ENCODE measurements around the gene GTPBP10.
"Not testable (repeated sequence)": the region's sequence is repeated elsewhere in the genome, so short reads cannot be mapped to it uniquely, and the experiment has no call there.

Gene GTPBP10, protein sequence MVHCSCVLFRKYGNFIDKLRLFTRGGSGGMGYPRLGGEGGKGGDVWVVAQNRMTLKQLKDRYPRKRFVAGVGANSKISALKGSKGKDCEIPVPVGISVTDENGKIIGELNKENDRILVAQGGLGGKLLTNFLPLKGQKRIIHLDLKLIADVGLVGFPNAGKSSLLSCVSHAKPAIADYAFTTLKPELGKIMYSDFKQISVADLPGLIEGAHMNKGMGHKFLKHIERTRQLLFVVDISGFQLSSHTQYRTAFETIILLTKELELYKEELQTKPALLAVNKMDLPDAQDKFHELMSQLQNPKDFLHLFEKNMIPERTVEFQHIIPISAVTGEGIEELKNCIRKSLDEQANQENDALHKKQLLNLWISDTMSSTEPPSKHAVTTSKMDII

DNA sequence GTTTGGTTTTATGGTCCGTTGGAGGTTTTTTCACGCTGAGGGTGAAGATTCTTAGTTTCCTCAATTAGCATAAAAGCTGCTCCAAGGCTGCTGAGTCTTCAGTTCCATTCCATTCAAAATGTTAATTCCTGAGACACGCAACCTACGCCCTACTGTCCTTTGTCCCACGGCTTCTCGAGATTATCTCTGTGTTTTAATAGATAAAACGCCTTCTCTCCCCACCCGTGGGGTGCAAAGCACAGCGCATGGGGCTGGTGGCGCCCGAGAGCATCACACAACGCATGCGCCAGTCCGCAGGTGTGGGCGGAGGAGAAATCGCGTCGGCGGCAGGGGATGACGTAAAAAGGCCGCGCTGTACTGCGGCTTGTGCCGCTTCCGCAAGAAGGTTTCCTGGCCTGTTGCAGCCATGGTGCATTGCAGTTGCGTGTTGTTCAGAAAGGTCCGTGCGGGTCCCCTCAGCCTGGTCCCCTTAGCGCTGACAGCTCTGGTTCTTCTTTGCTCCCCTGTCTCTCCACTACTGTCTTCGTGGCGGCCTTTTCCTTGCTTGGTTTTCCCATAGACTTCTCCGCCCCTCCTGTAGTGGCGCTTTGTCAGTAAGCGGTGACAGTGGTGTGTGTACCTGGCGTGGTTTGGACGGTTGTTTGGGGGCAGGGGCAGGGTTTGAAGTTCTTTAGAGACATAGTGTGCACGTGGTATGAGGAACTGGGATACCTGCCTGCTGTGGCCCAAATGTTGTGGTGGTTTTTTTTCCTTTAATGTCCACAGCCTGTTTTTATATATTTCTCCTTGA lies at the start of gene GTPBP10:
Gene GTPBP10 (plus strand): TSS at position 381 of the 790 bp plus-strand sequence. CDS start 26 bp downstream, at position 407.
- DNase-seq, result peak; percentile 95 to 96

DNA sequence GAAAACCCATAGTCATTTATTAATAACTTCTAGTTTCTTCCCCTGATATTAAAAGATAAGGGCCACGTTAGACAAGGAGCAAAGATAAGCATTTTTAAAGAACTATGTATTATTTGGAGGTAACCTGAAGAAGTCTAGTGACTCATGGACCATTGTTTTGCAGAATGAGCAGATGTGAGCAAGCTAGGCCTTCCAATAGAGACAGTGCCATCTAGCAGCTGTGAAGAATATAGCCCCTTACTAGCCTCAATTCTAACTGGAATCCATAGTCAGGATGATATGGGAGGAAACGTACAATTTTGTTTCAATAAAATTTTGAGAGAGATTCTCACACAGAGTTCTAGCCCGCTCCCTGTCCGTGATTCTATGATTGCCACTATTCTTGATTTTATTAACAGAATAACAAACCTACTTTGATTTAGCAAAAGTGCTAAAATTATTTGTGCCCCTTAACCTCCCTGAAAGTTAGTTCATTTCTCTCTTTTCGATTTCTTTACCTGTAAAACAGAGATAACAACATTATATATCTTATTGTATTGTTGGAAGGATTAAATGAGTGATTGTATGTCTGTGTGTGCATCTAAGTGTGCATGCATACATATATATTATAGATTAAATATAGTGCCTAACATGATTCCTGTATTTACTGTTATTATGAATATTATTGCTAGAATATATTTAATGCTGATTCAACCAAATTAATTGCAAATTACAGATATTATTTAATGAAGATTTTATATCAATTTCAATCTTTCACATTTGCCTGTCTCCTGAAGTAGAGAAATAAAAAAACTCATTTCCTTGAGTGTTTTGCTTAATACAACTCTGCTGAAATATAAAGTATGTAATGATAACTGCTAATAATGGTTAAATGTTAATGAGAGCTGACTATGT lies 48.1 kb upstream of the GTPBP10 start:
- DNase-seq, result peak in 1 of 2 donors; percentile 7

DNA sequence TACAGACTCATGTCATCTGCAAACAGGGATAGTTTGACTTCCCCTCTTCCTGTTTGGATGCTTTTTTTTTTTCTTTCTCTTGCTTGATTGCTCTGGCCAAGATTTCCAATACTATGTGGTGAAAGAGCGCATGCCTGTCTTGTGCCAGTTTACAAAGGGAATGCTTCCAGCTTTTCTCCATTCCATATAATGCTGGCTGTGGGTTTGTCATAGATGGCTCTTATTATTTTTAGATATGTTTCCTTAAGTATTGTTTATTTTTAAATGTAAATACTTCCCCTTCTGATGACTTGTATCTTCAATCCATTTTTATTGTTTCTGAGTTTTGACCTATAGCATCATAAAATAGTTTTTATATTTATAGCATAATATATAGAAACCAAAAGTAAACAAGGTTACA lies 43.3 kb upstream of the GTPBP10 start:
- DNase-seq, result no peak

DNA sequence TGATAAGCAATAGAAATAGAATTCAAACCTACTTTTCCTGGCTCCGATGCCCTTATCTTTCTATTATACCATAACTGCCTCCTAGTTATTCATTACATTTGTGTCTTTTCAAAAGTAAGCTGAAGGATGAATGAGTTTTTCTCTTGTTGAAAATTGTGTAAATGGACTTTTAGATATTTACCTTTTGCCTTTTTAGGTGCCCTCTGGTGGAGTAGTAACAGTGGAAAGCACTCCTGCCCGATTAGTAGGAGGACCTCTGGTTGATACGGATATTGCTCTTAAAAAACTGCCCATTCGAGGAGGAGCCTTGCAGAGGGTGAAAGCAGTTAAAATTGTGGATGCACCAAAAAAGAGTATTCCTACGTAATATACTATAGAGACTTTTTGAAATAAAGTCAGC lies 36.6 kb upstream of the GTPBP10 start:
- no peak for DNase-seq

DNA sequence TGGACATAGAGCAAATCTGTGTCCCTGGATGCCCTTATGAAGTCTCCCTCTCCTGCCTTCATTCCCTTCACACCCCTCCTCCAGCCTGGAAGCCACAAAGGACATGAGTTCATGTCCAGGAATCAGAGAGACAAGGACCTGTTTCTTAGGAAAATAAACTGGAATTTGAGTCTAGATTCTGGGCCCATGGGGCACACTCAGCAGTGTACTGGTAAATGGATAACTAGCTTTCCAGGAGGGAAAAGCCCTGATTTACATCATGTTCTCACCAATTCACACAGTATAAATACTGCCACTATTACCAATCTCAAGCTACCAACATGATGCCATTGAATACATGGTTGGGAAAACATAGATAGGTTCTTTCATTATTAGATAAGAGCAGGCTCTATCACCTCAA lies 35.3 kb upstream of the GTPBP10 start:
- no peak for DNase-seq

DNA sequence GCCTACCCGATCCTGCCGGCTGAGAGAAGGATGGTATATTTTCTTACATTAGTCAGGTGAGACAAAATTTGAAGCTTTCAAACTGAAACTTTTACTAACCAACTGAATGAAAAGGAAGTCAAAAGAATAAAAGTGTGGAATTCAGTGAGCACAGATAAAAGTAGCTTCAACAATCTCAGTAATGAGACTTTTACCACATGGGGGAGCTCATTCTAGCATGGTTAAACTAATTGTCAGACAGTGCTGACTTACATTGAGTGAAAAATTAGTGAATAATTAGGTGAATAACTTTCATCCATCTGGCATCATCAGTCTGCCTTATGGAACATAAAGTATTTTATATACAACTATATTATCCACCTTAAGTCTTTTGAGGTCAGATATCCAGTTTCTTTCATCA lies 33.8 kb upstream of the GTPBP10 start:
- DNase-seq, result peak in 1 of 2 donors; percentile 14

DNA sequence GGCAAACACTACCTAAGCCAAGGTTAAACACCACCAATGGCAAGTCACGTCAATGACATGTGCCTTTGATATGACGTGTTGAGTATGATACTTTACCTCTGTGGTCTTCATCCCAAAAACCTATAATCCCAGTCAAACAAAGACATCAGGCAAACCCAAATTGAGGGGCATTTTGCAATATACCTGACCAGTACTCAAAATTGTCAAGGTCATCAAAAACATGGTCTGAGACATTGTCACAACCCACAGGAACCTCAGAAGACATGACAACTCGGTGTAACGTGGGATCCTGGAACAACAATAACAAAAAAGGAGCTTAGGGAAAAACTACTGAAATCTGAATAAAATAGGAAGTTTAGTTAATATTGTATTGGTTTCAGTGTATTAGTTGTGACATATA lies 32.6 kb upstream of the GTPBP10 start:
- no peak for DNase-seq

DNA sequence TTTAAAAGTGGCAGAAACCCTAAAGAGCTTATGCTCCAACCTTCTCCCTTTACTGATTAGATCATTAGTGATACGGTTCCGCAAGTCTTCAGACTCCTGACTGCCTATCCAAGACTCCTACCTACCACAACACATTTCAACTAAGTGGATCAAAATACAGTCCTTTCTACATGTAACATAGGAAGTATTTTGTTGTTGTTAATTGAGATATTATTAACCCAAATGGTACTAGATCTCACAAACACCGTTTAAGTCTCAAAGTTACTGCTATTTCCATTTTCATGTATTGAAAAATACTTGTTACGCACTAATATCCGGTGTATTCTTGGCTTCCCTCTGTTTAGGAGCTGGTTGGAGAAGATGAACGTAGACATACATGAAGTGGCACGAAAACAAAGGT lies 26.5 kb upstream of the GTPBP10 start:
- DNase-seq, result no peak

DNA sequence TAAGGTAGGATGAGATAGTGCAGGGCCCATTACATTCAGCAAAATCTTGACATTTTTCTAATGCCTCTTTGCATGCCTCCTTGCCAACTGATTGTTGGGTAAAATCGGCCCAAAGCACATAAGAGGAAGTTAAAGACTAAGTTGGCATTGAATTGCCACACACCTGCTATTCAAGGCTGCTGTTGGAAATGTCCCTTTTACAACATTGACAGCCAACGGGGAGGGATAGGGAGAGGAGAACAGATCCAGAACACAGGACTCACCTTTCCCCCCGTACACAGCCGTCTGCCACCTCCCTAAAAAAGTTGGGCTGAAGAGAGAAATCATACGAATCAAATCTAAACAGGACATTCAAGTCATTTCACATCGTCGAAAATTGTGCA lies 26.1 kb upstream of the GTPBP10 start:
- no peak for DNase-seq

DNA sequence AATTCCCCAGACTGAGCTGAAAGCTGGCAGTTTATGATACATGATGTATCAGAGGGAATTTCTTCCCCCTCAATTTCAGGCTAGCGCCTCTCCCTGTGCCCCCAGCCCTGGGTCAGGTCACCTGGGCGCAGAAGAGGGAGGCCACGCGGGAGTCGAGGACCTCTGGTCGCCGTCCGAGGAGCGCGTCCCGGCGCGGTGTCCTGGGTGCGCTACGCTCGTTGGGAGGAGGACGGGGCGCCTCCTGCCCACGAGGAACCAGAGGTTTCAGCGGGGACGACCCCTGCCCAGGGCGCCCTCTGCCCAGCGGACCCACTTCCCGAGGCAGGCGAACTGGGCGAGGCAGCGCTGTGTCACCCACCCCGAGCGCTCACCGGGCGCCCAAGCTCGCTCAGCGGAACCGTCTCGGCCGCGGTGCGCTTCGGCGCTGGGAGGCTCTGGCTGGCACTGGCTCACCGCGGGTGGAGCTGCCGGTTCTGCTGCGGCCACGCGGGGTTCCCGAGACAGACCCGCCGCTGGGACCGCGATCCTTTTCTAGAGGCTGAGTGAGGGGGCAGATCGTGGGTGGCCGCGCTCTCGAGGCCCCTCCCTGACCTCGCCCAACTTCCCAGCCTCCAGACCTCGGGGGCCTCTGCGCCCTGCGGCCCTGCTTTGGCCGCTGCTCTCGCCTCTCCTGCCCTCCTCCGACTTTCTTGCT lies 25.6 kb upstream of the GTPBP10 start, which contains the start of gene FAM237B:
Gene FAM237B (minus strand): TSS at position 504 of the 694 bp plus-strand sequence. CDS start 1,556 bp downstream, outside the sequence.
- DNase-seq, result no peak

DNA sequence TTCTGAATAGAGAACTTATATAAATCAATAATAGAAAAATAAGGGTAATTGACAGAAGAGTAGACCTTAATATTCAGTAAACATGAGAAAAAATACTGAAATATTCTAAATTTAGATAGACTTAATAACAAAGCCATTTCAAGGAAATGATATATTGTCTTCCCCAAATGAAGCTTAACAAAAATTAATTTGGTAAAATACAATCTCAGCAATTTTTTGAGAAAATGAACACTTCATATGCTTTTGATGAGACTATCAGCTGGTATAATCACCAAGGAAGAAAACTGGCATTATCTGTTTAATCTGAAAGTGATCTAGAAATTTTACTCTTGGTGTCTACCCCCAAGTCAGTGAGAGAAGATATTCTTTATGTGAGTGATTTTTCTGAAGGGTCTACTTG lies 23.7 kb upstream of the GTPBP10 start:
- DNase-seq, result no peak

DNA sequence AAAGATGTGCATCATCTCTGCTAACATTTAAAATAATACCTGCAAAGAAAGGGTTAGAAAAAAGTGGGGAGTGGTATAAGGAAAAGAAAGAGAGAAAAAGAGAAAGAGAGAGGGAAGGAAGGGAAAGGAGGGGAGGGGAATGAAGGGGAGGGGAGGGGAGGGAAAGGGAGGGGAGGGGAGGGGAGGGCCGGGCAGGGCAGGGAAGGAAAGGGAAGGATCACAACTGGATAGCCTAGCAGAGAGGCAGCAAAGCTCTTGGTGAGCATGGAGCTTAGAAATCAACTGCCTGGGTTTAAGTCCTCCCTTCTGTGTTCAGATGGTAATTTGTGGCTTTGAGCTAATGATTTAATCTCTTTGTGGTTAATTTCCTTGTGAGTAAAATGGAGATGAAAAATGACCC lies 20.0 kb upstream of the GTPBP10 start:
- no peak for DNase-seq

DNA sequence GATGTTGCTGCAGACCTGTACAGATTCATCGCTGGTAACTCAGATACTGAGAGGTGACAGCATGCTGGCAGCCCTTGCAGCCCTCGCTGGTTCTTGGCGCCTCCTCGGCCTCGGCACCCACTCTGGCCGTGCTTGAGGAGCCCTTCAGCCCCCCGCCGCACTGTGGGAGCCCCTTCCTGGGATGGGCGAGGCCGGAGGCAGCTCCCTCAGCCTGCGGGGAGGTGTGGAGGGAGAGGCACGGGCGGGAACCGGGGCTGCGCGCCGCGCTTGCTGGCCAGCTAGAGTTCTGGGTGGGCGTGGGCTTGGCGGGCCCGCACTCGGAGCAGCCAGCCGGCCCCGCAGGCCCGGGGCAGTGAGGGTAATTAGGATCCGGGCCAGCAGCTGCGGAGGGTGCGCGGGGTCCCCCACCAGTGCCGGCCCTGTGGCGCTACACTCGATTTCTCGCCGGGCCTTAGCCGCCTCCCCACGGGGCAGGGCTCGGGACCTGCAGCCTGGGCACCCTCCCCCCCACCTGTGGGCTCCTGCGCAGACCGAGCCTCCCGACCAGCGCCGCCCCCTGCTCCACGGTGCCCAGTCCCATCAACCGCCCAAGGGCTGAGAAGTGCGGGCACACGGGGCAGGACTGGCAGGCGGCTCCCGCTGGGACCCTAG lies 12.2 kb upstream of the GTPBP10 start:
- DNase-seq, result no peak

DNA sequence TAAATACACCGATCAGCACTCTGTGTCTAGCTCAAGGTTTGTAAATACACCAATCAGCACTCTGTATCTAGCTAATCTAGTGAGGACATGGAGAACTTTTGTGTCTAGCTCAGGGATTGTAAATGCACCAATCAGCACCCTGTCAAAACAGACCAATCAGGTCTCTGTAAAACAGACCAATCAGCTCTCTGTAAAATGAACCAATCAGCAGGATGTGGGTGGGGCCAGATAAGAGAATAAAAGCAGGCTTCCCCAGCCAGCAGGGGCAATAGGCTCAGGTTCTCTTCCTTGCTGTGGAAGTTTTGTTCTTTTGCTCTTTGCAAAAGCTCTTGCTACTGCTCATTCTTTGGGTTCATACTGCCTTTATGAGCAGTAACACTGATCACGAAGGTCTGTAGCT lies 11.6 kb upstream of the GTPBP10 start:
- not testable (repeated sequence) for DNase-seq

DNA sequence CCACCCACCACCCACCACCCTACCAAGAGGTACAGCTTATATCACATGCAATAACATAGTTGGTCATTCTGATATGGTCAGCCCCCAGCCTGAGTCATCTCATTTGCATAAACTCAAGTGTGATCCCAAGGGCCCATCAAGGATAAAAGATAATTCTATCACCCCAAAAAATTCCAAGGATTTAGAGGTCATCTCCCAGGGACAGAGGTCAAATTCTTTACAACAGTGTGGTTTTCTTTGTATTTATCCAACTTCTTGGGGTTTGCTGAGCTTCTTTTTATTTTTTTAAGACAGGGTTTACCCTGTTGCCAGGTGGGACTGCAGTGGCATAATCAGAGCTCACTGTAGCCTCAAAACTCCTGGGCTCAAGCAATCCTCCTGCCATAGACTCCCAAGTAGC lies 9.4 kb upstream of the GTPBP10 start:
- DNase-seq, result no peak

DNA sequence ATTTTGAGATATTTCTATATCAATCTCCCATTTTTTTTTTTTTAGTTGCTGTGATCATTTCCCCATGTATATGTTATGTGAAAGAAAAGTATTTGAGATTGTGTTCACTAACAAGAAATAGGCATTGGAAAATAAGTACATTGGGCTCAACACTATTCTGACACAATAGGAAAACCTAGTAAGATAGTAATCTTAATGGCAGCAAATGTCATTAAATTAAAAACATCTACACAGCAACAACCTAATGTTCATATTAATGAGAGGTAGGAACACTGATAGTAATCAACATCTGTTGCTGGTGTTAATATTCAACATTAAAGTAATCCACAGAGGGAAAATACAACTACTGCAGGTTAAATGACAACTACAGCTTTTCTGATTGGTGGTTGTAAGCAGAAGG lies 1.5 kb upstream of the GTPBP10 start:
- no peak for DNase-seq

DNA sequence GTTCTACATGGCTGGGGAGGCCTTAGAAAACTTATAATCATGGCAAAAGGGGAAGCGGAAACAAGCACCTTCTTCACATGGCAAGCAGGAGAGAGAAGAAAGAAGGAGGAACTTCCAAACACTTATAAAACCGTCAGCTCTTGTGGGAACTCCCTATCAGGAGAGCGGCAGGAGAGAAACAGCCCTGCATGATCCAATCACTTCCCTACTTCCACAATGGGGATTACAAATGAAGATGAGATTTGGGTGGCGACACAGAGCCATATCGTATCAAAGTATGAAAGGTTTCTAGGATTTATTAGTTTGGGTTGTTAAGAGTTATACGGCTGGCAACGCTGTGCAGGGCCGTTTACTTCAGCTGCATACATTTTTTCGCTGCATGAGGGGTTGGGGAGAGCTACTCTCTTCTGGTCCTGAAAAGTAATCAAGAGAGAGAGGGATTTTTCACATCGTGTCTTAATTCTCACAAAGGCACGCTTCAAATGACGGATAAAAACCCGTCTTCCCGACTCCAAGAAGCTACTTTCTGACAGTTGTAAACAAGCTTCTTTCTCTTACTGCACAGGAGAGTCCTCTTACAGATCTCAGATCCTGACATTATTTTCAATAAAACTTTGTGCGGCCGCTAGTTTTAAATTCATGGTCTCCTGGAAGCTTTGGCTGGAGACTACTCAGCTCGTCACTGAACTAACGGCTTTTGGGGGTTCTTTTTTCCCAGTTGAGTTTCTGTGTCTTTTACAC lies 751 bp upstream of the GTPBP10 start:
- peak in 1 of 2 donors; percentile 14 for DNase-seq

DNA sequence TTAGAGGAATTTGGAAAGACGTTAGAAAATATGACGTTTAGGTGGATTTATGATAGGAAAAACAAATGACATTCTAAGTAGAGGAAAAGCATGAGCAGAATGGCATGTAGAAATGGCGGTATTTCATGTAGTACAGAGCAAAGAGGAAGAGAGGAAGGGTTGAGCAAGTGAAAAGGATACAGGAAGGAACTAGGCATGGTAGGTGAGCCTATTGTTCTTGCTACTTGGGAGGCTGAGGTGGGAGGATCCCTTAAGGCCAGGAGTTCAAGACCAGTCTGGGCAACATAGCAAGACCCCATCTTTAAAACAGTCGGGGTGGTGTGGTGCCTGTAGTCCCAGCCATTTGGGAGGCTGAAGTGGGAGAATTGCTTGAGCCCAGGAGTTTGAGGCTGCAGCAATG lies 1.2 kb downstream of the GTPBP10 start:
- DNase-seq, result peak in 1 of 2 donors; percentile 6

DNA sequence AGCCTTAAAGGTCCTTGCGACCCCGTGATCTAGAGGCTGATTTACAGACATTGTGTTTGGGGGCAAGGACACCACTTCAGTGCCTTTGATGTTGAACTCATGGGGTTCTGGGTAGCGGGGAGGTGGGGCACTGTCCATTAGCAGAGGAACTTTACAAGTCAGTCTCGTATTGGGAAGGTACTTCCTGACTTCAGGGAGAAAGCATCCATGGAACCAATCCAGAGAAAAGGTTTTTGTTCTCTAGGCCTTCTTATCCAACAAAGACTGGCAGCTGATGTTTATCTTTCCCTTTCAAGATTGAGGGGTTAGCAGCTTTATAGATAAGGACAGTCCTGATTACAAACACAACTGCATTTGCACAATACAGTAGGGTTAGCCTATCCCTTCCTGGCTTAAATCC lies 2.8 kb downstream of the GTPBP10 start:
- DNase-seq, result no peak

DNA sequence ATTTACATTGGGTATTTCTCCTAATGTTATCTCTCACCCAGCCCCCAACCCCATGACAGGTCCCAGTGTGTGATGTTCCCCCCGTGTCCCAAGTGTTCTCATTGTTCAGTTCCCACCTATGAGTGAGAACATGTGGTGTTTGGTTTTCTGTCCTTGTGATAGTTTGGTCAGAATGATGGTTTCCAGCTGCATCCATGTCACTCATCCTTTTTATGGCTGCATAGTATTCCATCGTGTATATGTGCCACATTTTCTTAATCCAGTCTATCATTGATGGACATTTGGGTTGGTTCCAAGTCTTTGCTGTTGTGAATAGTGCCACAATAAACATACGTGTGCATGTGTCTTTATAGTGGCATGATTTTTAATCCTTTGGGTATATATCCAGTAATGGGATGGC lies 3.5 kb downstream of the GTPBP10 start:
- not testable (repeated sequence) for DNase-seq

DNA sequence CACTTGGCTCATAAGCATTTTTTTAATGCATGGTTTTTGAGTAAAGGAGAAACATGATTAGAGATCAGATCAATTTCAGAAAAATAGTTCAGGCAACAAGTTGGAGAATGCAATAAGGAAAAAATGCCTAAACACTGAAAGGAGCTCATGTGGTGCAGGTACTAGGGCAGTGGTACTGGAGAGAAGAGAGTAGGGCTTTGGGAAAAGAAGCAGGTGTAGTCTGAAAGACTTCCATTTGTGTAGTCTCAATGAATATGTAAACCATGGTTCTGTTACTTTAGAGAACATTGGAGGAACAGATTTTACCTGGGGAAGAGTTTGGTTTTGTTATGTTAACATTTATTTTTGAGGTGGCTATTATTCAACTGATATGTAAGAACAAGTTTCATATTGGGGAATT lies 5.5 kb downstream of the GTPBP10 start:
- no peak for DNase-seq
